Panc1 (cell line): ENCODE results near the gene MRC1. TPM values are rescaled to one million over a fixed set of nuclear protein-coding genes. Genes with fewer than 3 reads are reported as not detected.

Experiments used
- ATAC-seq: fragments of 200-7000 bp; cut with Tn5 transposase; 2 replicates; pipeline ENCODE4 v1.9.1; 2020; ENCODE audit warnings: mild to moderate bottlenecking, moderate library complexity
- BruUV-seq: library from RNA; stranded (reverse); fragments of 400-500 nt; replicated peaks from 2 replicates; lab custom pipeline; 2021; lab: Mats Ljungman, UMichigan
- CTCF ChIA-PET: fragments of 300-600 bp; sonication (Branson Sonifier 250); formaldehyde crosslinking; loops from one replicate; lab custom pipeline; 2022; ENCODE audit warnings: antibody characterized with exemption; lab: Charles Lee
- POLR2A ChIA-PET: fragments of 300-600 bp; sonication (Branson Sonifier 250); formaldehyde crosslinking; loops from one replicate; lab custom pipeline; 2022; ENCODE audit warnings: antibody characterized with exemption; lab: Charles Lee
- DNase-seq: peaks from one replicate; pipeline ENCODE4 v3.0.0-alpha.2; 2010; ENCODE audit warnings: low read depth, low spot score
- H3K27ac ChIP-seq: 2 replicates; pipeline ENCODE4 v1.5.1; 2011; ENCODE audit warnings: mild to moderate bottlenecking, low read length, inconsistent platforms
- H3K27me3 ChIP-seq: fragments of 200-500 bp; sonication (Bioruptor generic); 2 replicates; pipeline ENCODE4 v1.6.0; 2014; ENCODE audit warnings: low read length, inconsistent platforms; ENCODE audit not compliant: control insufficient read depth, insufficient read depth
- H3K36me3 ChIP-seq: fragments of 200-500 bp; sonication (Bioruptor generic); 2 replicates; pipeline ENCODE4 v1.5.1; 2014; ENCODE audit warnings: inconsistent platforms, mild to moderate bottlenecking, low read length, moderate library complexity; ENCODE audit not compliant: control insufficient read depth, insufficient read depth
- H3K4me1 ChIP-seq: 2 replicates; pipeline ENCODE4 v1.5.1; 2011; ENCODE audit warnings: inconsistent platforms, mild to moderate bottlenecking, low read length, moderate library complexity; ENCODE audit not compliant: control insufficient read depth, insufficient read depth
- H3K4me3 ChIP-seq, 2 experiments: 2 replicates each; pipeline ENCODE4 v1.5.1; 2011 to 2012; ENCODE audit warnings: low read depth in 2 of 2, low read length in 2 of 2, mild to moderate bottlenecking in 2 of 2, inconsistent platforms in 1 of 2, moderate library complexity in 1 of 2
- H3K9me3 ChIP-seq: fragments of 200-500 bp; sonication (Bioruptor generic); 2 replicates; pipeline ENCODE4 v1.5.1; 2014; ENCODE audit warnings: low read depth, mild to moderate bottlenecking, inconsistent platforms, low read length, moderate library complexity; ENCODE audit not compliant: control insufficient read depth, insufficient read depth
- POLR2AphosphoS5 ChIP-seq: IDR thresholded peaks from 2 replicates; pipeline ENCODE4 v1.6.1; 2012; ENCODE audit warnings: mild to moderate bottlenecking, low read depth, low read length, moderate library complexity
- REST ChIP-seq, 2 experiments: IDR thresholded peaks; 2 replicates each; pipeline ENCODE4 v1.6.1; 2011 to 2012; ENCODE audit warnings: low read depth in 2 of 2, control low read depth in 1 of 2, low read length in 1 of 2, mild to moderate bottlenecking in 1 of 2, moderate library complexity in 1 of 2; ENCODE audit not compliant: insufficient read depth in 1 of 2
- SIN3A ChIP-seq: IDR thresholded peaks from 2 replicates; pipeline ENCODE4 v1.6.1; 2012; ENCODE audit warnings: low read depth, mild to moderate bottlenecking, low read length, moderate library complexity, borderline replicate concordance; ENCODE audit not compliant: insufficient read depth
- TCF7L2 ChIP-seq: IDR thresholded peaks from 2 replicates; pipeline ENCODE4 v1.6.1; 2011; ENCODE audit warnings: mild to moderate bottlenecking, low read depth, low read length, inconsistent platforms
- in situ Hi-C: cut with HindIII; loops from 2 replicates; pipeline ENCODE4 v1.10.0; 2016; ENCODE audit warnings: low sequenced_read_pairs, low pct_unique_long_range_greater_than_20kb
- intact Hi-C: fragments of 100-400 bp; cut with micrococcal nuclease; formaldehyde crosslinking; loops from one replicate; pipeline ENCODE4 v1.10.0; 2022; ENCODE audit not compliant: unreplicated experiment
- total RNA-seq: library from RNA; stranded (reverse); gene quantifications from one replicate; pipeline ENCODE4 v1.2.1, GENCODE V29; 2021; ENCODE audit not compliant: unreplicated experiment
- TF ChIP-seq, protein P1 (sequence below): fragments of 450-650 bp; IDR thresholded peaks from 2 replicates; pipeline ENCODE4 v1.5.1; 2017; ENCODE audit warnings: mild to moderate bottlenecking

The MRC1 gene
- total RNA-seq, 1 experiment from 2014 or later, result 0.21 TPM

- CTCF ChIA-PET, result no interaction called here
- peaks cover 46% of the 10 kb centered on the region for H3K4me1 ChIP-seq
- TF ChIP-seq, protein P1, sequence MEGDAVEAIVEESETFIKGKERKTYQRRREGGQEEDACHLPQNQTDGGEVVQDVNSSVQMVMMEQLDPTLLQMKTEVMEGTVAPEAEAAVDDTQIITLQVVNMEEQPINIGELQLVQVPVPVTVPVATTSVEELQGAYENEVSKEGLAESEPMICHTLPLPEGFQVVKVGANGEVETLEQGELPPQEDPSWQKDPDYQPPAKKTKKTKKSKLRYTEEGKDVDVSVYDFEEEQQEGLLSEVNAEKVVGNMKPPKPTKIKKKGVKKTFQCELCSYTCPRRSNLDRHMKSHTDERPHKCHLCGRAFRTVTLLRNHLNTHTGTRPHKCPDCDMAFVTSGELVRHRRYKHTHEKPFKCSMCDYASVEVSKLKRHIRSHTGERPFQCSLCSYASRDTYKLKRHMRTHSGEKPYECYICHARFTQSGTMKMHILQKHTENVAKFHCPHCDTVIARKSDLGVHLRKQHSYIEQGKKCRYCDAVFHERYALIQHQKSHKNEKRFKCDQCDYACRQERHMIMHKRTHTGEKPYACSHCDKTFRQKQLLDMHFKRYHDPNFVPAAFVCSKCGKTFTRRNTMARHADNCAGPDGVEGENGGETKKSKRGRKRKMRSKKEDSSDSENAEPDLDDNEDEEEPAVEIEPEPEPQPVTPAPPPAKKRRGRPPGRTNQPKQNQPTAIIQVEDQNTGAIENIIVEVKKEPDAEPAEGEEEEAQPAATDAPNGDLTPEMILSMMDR, result peak; percentile 26; the same call in 1 of the 2 replicates
- peak; percentile 39; the same call in 1 of the 2 replicates for TF ChIP-seq POLR2AphosphoS5
- TF ChIP-seq SIN3A, result no peak
- ATAC-seq (peak; percentile 88), DNase-seq (peak; percentile 91)
- no peaks in the 10 kb centered on the region for H3K36me3 ChIP-seq
- in situ Hi-C loops (no loop called here), intact Hi-C loops (no loop called here)
- 0 out of 4 replicates have a peak overlapping the region, but pooled peaks of 1 of the 2 experiments have one; percentile 8 for H3K4me3 ChIP-seq
- POLR2A ChIA-PET, result no interaction called here
- no peaks in the 10 kb centered on the region for H3K27me3 ChIP-seq
- H3K9me3 ChIP-seq, result no peaks in the 10 kb centered on the region
- no TSS peak for BruUV-seq
- H3K27ac ChIP-seq, result peak overlapping the region; percentile 79
Measured at GRCh38 chr10:17787087-17787961, 21.8 kb upstream of the MRC1 start.

DNA sequence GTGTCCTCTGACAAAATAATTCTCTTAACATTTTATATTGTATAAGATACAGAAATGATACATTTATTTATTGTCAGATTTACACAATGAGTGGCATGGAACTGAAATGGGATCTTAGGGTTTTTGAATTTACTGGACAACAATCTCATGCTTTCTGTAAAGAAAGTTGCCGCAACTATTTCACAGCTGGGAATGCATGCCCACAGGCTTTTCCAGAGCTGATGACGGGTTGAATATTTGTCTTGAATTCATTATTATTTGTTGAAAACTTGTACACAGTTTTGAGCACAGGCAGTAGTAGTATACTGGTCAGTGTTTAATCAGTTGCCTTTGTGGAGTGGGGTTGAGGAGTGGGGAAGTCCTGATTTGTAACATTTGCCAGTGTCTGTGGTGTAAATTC, 20.5 kb upstream of the MRC1 start:
- peaks cover 34% of the 10 kb centered on the region for H3K4me1 ChIP-seq
- H3K27ac ChIP-seq, result peak overlapping the region; percentile 81
- H3K9me3 ChIP-seq, result no peaks in the 10 kb centered on the region
- in situ Hi-C loops (no loop called here), intact Hi-C loops (no loop called here)
- no peaks in the 10 kb centered on the region for H3K36me3 ChIP-seq
- no peak overlapping the region for H3K4me3 ChIP-seq
- BruUV-seq, result no TSS peak
- no peak for DNase-seq
- no peaks in the 10 kb centered on the region for H3K27me3 ChIP-seq
- ChIA-PET CTCF (no interaction called here), POLR2A (no interaction called here)
- ATAC-seq, result no peak
- TF ChIP-seq TCF7L2 (no peak), REST (IDR thresholded peaks at IDR 0.05; ENCODE audit: insufficient read depth in 1 of 2, low read depth in 2 of 2, low read length in 1 of 2) (no peak), POLR2AphosphoS5 (no peak), SIN3A (no peak)
- TF ChIP-seq, protein P1, result no peak
